HG03064 (cell line): Measurements from ENCODE around the gene VCPKMT.

Source experiments
- ATAC-seq: cut with Tn5 transposase; IDR thresholded peaks from one replicate; pipeline ENCODE4 v1.9.1; 2021; ENCODE audit warnings: low read depth; ENCODE audit not compliant: unreplicated experiment

The VCPKMT gene

GRCh38 chr14:50116181-50116956 lies at the start of gene VCPKMT:
Gene VCPKMT (minus strand): TSS chr14:50116572. CDS start chr14:50116552, 20 bp downstream.
- peak; percentile 97 for ATAC-seq

GRCh38 chr14:50156111-50156510 lies 39.7 kb upstream of the VCPKMT start:
- ATAC-seq, result no peak

DNA sequence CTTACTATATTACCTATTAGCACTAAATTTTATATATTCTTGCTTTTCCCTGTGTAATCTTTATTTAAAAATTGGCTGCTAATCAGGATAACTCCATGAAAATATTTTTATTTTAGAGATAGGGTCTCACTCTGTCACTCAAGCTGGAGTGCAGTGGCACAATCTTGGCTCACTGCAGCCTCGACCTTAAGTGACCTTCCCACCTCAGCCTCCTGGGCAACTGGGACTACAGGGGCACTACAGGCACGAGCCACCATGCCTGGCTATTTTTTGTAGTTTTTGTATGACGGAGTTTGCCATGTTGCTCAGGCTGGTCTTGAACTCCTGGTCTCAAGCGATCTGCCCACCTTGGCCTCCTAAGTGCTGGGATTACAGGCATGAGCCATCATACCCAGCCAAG lies 32.4 kb upstream of the VCPKMT start:
- no peak for ATAC-seq

DNA sequence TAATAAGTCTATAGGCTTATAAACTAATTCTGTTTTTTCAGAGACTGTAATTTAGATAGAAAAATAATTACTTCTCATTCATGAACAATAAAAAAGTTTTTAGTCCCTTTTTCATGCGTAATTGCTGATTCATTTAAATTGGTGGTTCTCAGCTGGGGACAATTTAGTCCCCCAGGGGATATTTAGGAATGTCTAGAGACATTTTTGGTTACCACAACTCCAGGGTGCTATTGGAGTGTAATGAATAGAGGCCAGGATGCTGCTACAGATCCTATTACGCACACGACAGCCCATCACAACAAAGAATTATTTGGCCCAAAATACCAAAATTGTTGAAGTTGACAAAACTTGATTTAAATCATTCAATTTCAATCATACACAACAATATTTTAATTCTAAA lies 22.8 kb upstream of the VCPKMT start:
- no peak for ATAC-seq

DNA sequence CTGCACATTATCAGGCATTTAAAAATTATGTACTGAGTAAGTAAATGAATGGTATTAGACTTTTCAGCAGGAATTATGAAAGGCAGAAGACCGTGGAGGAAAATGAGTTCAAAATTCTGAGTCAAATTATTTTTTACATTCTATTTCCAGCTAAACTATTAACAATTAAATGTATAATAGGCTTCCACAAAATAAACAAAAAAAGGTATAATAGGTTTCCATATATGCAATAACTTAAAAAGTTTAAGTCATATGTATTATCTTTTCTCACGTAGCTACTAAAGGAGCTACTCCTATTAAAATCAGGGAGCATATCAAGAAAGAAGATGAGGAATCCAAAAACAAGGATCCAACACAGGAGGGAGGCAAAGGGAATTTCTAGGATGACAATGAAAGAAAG lies 11.4 kb upstream of the VCPKMT start:
- no peak for ATAC-seq

GRCh38 chr14:50123062-50123461 lies 6.7 kb upstream of the VCPKMT start:
- no peak for ATAC-seq

GRCh38 chr14:50122291-50122690 lies 5.9 kb upstream of the VCPKMT start:
- no peak for ATAC-seq

GRCh38 chr14:50121486-50121885 lies 5.1 kb upstream of the VCPKMT start:
- no peak for ATAC-seq

DNA sequence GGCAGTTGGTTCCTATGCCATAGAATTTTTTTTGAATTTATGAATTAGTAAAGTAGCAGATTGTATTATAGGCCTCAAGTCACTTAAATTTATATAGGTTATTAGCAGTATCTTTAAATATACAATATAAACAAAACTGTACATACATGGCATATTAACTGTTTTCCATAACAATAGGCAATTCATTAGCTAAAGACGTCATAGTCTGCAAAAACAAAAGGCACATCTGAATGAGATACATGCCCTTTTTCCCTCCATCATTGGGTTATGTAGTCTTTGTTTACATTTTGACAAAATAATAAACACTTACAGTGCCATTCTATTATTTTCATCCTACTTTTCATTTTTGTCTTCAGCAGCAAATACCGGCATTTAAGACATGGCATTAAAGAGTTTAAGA lies 1.1 kb upstream of the VCPKMT start:
- no peak for ATAC-seq

DNA sequence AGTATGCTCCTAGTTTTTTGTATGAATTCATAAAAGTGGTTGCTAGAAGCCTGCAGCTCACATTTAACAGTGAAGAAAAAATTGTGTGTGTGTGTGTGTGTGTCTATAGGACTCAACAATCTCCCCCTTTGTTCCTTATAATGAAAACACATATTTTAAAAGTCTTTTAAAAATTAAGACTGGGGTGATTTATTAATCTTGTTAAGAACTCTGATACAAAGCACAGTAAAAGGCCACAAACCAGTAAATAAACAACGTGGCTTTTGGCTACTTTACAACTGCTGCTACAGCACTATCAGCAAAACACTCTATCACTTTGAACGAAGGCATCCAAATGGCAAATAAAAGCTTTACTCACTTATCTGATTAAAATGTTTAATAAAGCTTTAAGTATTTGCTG lies 594 bp upstream of the VCPKMT start:
- no peak for ATAC-seq

DNA sequence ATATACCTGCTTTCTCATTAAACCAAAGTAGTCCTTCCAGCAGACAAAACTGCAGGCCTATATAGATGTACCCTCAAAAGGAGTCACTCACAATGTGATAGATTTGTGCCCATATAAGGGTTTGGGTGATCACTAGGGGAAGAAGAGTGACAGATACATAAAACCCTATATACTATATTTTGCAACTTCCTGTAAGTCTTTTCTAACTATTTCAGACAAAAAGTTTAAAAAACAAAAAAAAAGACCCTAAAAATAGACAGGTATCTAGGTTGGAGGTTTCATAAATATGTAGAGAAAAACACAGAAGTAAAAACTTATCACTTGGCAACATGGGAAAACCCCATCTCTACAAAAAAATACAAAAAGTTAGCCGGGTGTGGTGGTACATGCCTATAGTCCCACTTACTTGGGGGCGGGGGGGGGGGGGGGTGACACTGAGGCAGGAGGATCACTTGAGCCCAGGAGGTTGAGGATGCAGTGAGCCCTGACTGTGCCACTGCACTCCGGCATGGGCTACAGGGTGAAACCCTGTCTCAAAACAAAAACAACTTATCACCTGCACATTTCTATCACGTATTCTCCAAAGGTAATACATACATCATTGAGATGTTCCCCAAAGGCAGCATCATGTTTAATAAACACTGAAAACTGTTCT lies 2.9 kb downstream of the VCPKMT start:
- no peak for ATAC-seq

DNA sequence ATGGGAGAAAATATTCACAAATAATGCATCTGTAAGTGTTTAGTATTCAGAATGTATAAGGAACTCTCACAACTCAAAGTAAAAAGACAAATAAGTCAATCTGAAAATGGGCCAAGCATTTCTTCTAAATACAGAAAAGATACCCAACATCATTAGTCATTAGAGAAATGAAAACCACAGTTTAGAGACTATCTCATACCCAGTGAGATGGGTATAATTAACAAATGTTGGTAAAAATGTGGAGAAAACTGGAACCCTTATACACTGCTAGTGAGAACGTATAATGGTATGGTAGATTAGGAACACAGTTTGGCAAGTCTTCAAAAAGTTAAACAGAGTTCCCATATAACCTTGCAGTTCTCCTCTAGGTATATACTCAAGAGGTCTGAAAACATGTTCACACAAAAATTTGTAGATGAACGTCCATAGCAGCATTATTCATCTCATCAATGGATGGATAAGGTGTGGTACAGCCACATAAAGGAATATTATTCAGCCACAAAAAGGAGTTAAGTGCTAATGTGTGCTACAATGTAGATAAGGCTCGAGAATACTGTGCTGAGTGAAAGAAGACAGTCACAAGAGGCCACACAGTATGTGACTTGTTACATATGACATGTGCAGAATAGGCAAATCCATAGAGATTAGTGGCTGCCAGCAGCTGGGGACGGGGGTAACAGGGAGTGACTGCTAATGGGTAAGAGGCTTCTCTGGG lies 5.9 kb downstream of the VCPKMT start:
- no peak for ATAC-seq

DNA sequence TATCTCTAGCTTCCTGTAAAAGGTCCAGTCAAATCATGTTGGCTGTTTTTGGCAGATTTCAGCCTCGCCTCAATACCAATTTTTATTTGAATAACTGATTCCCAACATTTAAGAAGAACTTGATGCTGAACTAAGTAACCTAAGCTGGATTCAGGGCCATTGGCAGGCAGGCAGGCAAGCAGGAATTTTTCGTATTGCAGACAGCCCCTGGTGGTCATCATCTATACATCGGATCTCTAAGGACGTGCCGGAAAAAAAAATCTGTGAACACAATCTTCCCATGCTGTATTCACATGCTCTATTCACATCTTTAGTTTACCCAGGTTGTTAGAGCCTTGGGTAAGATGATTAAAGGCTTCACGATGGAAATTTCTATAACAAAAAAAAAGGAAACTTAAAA lies 7.0 kb downstream of the VCPKMT start:
- ATAC-seq, result no peak

- ATAC-seq, result no peak
Measured at GRCh38 chr14:50107850-50108249, 8.5 kb downstream of the VCPKMT start.

- no peak for ATAC-seq
Measured at GRCh38 chr14:50106178-50106577, 10.2 kb downstream of the VCPKMT start.

DNA sequence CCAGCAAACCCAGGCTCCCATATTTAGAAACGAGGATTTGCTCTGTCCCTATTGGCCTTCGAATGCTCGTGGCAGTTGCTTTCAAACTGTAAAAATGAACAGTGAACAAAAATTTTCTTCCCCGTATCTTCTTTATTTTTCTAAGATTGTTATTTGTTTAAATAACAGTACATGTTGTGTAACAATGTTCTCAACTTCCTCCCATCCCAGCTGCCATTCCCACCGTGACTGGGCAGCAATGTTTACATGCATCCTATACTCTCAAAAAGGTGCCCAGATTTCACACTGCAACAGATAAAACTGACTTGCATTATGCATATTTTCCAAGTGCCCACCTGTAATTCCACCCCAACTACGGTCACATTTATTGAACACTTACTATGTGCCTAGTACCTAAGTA lies 12.8 kb downstream of the VCPKMT start:
- ATAC-seq, result no peak

DNA sequence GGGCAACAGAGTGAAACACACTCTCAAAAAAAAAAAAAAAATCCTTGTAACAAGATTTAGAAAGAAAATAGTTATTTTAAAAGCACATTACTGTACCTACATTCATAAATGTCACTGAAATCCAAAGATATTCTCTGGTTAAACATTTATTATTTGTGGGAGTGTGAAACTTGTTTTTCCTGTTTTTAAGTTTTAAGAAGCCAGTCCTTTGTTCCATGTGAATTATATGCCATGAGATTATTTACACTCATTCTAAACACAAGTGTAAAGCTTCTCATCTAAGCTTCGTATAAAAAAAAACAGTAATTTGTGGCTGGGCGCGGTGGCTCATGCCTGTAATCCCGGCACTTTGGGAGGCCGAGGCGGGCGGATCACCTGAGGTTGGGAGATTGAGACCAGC lies 15.0 kb downstream of the VCPKMT start:
- ATAC-seq, result no peak

DNA sequence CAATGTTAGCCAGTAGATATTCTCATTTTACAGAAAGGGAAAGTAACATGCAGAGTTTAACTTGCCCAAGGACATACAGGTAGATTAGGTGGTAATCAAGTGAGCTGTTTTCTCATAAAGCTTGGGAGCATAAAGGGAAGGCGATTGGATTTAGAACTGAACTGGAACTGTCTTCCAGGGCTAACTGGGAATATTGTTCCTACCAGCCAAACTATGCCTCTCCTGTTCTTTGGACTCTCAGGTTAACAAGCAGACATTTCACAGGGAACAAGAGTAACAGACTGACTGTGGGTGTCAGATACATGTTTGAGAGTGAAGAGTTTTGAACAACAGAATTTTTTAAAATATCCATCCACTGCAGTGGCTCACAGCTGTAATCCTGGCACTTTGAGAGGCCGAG lies 15.6 kb downstream of the VCPKMT start:
- no peak for ATAC-seq

DNA sequence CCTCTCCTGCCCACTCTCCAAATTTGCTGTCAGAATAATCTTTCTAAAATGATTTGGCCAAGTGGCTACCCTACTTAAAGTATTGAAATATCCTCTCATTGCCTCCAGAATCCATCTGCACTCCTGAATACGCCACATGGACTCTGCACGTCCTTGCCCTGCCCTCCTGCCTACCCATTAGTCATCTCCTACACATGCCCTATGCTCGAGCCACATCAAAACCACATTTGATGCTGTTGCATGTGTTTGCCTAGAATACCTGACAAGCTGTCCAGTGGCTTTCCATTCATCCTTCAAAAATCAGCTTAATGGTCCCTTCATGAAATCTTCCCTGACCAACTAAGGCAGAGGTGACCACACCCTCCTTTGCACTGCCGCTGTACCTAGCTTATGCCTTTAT lies 17.0 kb downstream of the VCPKMT start:
- ATAC-seq, result no peak

- ATAC-seq, result no peak
Measured at GRCh38 chr14:50095895-50096294, 20.5 kb downstream of the VCPKMT start.

GRCh38 chr14:50094056-50094755 lies 22.2 kb downstream of the VCPKMT start:
- ATAC-seq, result no peak
